ENCODE results near the gene SLC44A2. TPM values are rescaled to one million over a fixed set of nuclear protein-coding genes. Genes with fewer than 3 reads are reported as not detected.

Gene SLC44A2
- total RNA-seq, 2 experiments from 2014 or later, result 151 to 168 TPM

DNA sequence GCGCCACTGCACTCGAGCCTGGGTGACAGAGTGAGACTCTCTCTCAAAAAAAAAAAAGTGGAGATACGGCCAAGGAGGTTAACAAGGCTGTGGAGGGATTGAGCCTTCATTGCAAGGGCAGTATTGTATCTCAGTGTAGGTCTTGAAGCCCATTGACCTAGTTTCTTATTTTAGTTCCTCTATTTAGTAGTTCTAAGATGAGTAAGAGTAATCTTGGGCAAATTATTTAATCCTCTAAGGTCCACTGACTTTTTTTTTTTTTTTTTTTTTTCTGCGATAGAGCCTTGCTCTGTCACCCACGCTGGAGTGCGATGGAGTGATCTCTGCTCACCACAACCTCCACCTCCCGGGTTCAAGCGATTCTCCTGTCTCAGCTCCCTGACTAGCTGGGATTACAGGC is 14.5 kb downstream of the SLC44A2 start:
- Mint-ChIP-seq H3K36me3 (ENCODE audit: low read depth) (peaks cover 89% of the 10 kb centered on the region), H3K27ac (peak overlapping the region; percentile 39), H3K9me3 (no peaks in the 10 kb centered on the region), H3K4me1 (ENCODE audit: low read depth) (peaks cover 24% of the 10 kb centered on the region), H3K4me3 (no peak overlapping the region), H3K27me3 (no peaks in the 10 kb centered on the region)
- Histone ChIP-seq H3K36me3 (ENCODE audit: insufficient read depth, low read length) (peaks cover 86% of the 10 kb centered on the region), H3K9me3 (ENCODE audit: control insufficient read depth in 1 of 2, insufficient read depth in 1 of 2, low read length in 2 of 2) (no peaks in the 10 kb centered on the region), H3K27me3 (ENCODE audit: control insufficient read depth in 1 of 2, insufficient read depth in 2 of 2, low read length in 2 of 2) (no peaks in the 10 kb centered on the region), H3K4me1 (ENCODE audit: insufficient read depth, low read length) (peaks cover 28% of the 10 kb centered on the region), H3K4me3 (ENCODE audit: low read length) (no peak overlapping the region), H3K27ac (ENCODE audit: low read depth in 1 of 2, low read length in 2 of 2) (no peak overlapping the region)
- no peak for ATAC-seq (ENCODE audit: poor library complexity)
- POLR2A ChIA-PET, result interaction anchor here (3.1 kb wide), 1 partner anchor 13 kb away, joined by 13 read pairs; no protein-coding TSS in a partner anchor
- TF ChIP-seq CTCF (IDR thresholded peaks at IDR 0.05), result no peak
- intact Hi-C loops (cut with DNase I, micrococcal nuclease), result loop anchor here in 1 of 2 experiments (5.0 kb wide), 1 partner anchor 38 kb away; no protein-coding TSS in a partner anchor
- DNase-seq, result no peak
- CTCF ChIA-PET, result interaction anchor here (1.0 to 2.3 kb wide), 2 partner anchors 59 to 66 kb away, joined by 3 to 8 read pairs; no protein-coding TSS in a partner anchor

- Mint-ChIP-seq H3K4me3 (no peak overlapping the region), H3K27me3 (no peaks in the 10 kb centered on the region), H3K36me3 (ENCODE audit: low read depth) (peaks cover 86% of the 10 kb centered on the region), H3K9me3 (no peaks in the 10 kb centered on the region), H3K4me1 (ENCODE audit: low read depth) (peaks cover 25% of the 10 kb centered on the region), H3K27ac (no peak overlapping the region)
- Histone ChIP-seq H3K36me3 (ENCODE audit: insufficient read depth, low read length) (peaks cover 81% of the 10 kb centered on the region), H3K9me3 (ENCODE audit: control insufficient read depth in 1 of 2, insufficient read depth in 1 of 2, low read length in 2 of 2) (no peaks in the 10 kb centered on the region), H3K4me1 (ENCODE audit: insufficient read depth, low read length) (peaks cover 29% of the 10 kb centered on the region), H3K27ac (ENCODE audit: low read depth in 1 of 2, low read length in 2 of 2) (no peak overlapping the region), H3K27me3 (ENCODE audit: control insufficient read depth in 1 of 2, insufficient read depth in 2 of 2, low read length in 2 of 2) (no peaks in the 10 kb centered on the region), H3K4me3 (ENCODE audit: low read length) (no peak overlapping the region)
- ChIA-PET CTCF (interaction anchor here (1.0 to 1.4 kb wide), 2 partner anchors 59 to 67 kb away, joined by 3 to 6 read pairs; no protein-coding TSS in a partner anchor), POLR2A (interaction anchor here (2.3 to 7.9 kb wide), 3 partner anchors 13 to 59 kb away, joined by 11 to 82 read pairs (median 13); no protein-coding TSS in a partner anchor)
- no peak for ATAC-seq (ENCODE audit: poor library complexity)
- no peak for TF ChIP-seq CTCF (IDR thresholded peaks at IDR 0.05)
- DNase-seq, result no peak
- intact Hi-C loops (cut with DNase I, micrococcal nuclease), result loop anchor here in 1 of 2 experiments (5.0 kb wide), 1 partner anchor 38 kb away; no protein-coding TSS in a partner anchor
Measured at GRCh38 chr19:10640361-10640760, 15.0 kb downstream of the SLC44A2 start.

DNA sequence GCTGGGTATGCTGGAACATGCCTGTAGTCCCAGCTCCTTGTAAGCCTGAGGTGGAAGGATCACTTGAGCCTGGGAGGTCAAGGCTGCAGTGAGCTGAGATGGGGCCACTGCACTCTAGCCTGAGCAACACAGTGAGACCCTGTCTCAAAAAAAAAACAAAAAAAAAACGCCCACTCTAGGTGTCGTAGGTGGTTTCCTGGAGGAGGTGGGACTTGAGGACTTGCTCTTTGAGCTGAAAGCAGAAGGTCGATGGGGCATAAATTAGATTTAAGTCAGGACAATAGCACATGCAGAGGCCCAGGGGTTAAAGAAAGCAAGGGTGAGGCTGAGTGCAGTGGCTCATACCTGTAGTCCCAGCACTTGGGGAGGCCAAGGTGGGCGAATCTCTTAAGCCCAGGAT is 15.9 kb downstream of the SLC44A2 start:
- H3K27ac ChIP-seq (ENCODE audit: low read depth in 1 of 2, low read length in 2 of 2), result no peak overlapping the region

More for the DNA sequence above, 15.9 kb downstream of the SLC44A2 start:
- ATAC-seq (ENCODE audit: poor library complexity) (no peak), DNase-seq (no peak)
- H3K36me3 ChIP-seq (ENCODE audit: insufficient read depth, low read length), result peaks cover 74% of the 10 kb centered on the region
- Mint-ChIP-seq H3K4me1 (ENCODE audit: low read depth) (peaks cover 25% of the 10 kb centered on the region), H3K4me3 (no peak overlapping the region), H3K36me3 (ENCODE audit: low read depth) (peaks cover 77% of the 10 kb centered on the region), H3K9me3 (no peaks in the 10 kb centered on the region), H3K27me3 (no peaks in the 10 kb centered on the region), H3K27ac (no peak overlapping the region)
- no peak overlapping the region for H3K4me3 ChIP-seq (ENCODE audit: low read length)
- no peak for TF ChIP-seq CTCF (IDR thresholded peaks at IDR 0.05)
- POLR2A ChIA-PET, result interaction anchor here (1.1 to 7.9 kb wide), 4 partner anchors 9 to 60 kb away, joined by 4 to 82 read pairs (median 12); no protein-coding TSS in a partner anchor
- H3K4me1 ChIP-seq (ENCODE audit: insufficient read depth, low read length), result peaks cover 29% of the 10 kb centered on the region
- no peaks in the 10 kb centered on the region for H3K27me3 ChIP-seq (ENCODE audit: control insufficient read depth in 1 of 2, insufficient read depth in 2 of 2, low read length in 2 of 2)
- intact Hi-C loops (cut with DNase I, micrococcal nuclease), result loop anchor here in 1 of 2 experiments (5.0 kb wide), 1 partner anchor 39 kb away; no protein-coding TSS in a partner anchor
- CTCF ChIA-PET, result interaction anchor here (1.4 kb wide), 1 partner anchor 60 kb away, joined by 6 read pairs; no protein-coding TSS in a partner anchor
- H3K9me3 ChIP-seq (ENCODE audit: control insufficient read depth in 1 of 2, insufficient read depth in 1 of 2, low read length in 2 of 2), result no peaks in the 10 kb centered on the region

Measured in CD4-positive, alpha-beta T cell (primary cell).